ENCODE measurements around the gene NDUFS2.

The NDUFS2 gene

GRCh38 chr1:161201836-161202712 lies at the start of gene NDUFS2:
TSS of gene NDUFS2 (plus strand) at chr1:161202367. CDS start at chr1:161202386, 19 bp downstream.
- TF ChIP-seq SUZ12 (IDR thresholded peaks at IDR 0.05): no peak
- TF ChIP-seq L3MBTL2 (conservative IDR thresholded peaks at IDR 0.05): peak; percentile 45; the same call in 1 of the 2 replicates
- TF ChIP-seq NFRKB (IDR thresholded peaks at IDR 0.05): peak; percentile 71
- TF ChIP-seq ELF4 (IDR thresholded peaks at IDR 0.05): peak; percentile 90
- peak; percentile 98 for DNase-seq (ENCODE audit: extremely low spot score)
- ChIA-PET POLR2A (interaction anchor here (0.6 to 2.7 kb wide), 24 partner anchors 9 to 238 kb away, joined by 3 to 32 read pairs (median 4); partner anchors contain the start of genes APOA2, B4GALT3, FCER1G and MPZ), CTCF (interaction anchor here (0.6 to 2.4 kb wide), 6 partner anchors 9 to 180 kb away, joined by 3 to 9 read pairs (median 4); partner anchors contain the start of gene PPOX)

GRCh38 chr1:161153176-161153575 lies 49.0 kb upstream of the NDUFS2 start:
- no peak for DNase-seq (ENCODE audit: extremely low spot score)
- no peak for TF ChIP-seq FOXM1 (IDR thresholded peaks at IDR 0.05; ENCODE audit: borderline replicate concordance)
- TF ChIP-seq ARNT (IDR thresholded peaks at IDR 0.05): no peak
- TF ChIP-seq HDGF (IDR thresholded peaks at IDR 0.05; ENCODE audit: borderline replicate concordance): no peak
- no peak for TF ChIP-seq PKNOX1 (IDR thresholded peaks at IDR 0.05)
- TF ChIP-seq ZNF384 (IDR thresholded peaks at IDR 0.05): no peak
- TF ChIP-seq TARDBP (IDR thresholded peaks at IDR 0.05): no peak
- TF ChIP-seq SP1 (IDR thresholded peaks at IDR 0.05): no peak
- TF ChIP-seq LEF1 (IDR thresholded peaks at IDR 0.05; ENCODE audit: borderline replicate concordance): no peak
- no peak for TF ChIP-seq ELF4 (IDR thresholded peaks at IDR 0.05)
- TF ChIP-seq FOXK2 (IDR thresholded peaks at IDR 0.05): no peak
- no peak for TF ChIP-seq CTBP1 (IDR thresholded peaks at IDR 0.05; ENCODE audit: borderline replicate concordance)
- TF ChIP-seq SUZ12 (IDR thresholded peaks at IDR 0.05): no peak
- no peak for TF ChIP-seq FOXA1 (IDR thresholded peaks at IDR 0.05)
- TF ChIP-seq NFRKB (IDR thresholded peaks at IDR 0.05): no peak
- TF ChIP-seq BHLHE40 (IDR thresholded peaks at IDR 0.05; ENCODE audit: borderline replicate concordance): no peak
- no peak for TF ChIP-seq L3MBTL2 (conservative IDR thresholded peaks at IDR 0.05)
- ChIA-PET CTCF (interaction anchor here (0.9 kb wide), 1 partner anchor 13 kb away, joined by 5 read pairs; the partner anchor contains the start of gene PPOX), POLR2A (interaction anchor here (0.8 to 2.3 kb wide), 14 partner anchors 9 to 891 kb away, joined by 3 to 19 read pairs (median 4); partner anchors contain the start of genes B4GALT3, DCAF8, DEDD and NIT1)

- peak; percentile 85 for DNase-seq (ENCODE audit: extremely low spot score)
- ChIA-PET CTCF (interaction anchor here (0.9 kb wide), 1 partner anchor 12 kb away, joined by 5 read pairs; the partner anchor contains the start of gene PPOX), POLR2A (interaction anchor here (0.6 to 2.3 kb wide), 17 partner anchors 8 to 891 kb away, joined by 3 to 19 read pairs (median 4); partner anchors contain the start of genes B4GALT3, DCAF8, DEDD and NIT1)
- TF ChIP-seq ZNF384 (IDR thresholded peaks at IDR 0.05): no peak
- TF ChIP-seq BHLHE40 (IDR thresholded peaks at IDR 0.05; ENCODE audit: borderline replicate concordance): no peak
- peak; percentile 95 for TF ChIP-seq NFRKB (IDR thresholded peaks at IDR 0.05)
- TF ChIP-seq L3MBTL2 (conservative IDR thresholded peaks at IDR 0.05): peak; percentile 67
- TF ChIP-seq CTBP1 (IDR thresholded peaks at IDR 0.05; ENCODE audit: borderline replicate concordance): peak; percentile 16; the same call in 1 of the 2 replicates
- peak; percentile 70; the same call in 1 of the 2 replicates for TF ChIP-seq LEF1 (IDR thresholded peaks at IDR 0.05; ENCODE audit: borderline replicate concordance)
- TF ChIP-seq ELF4 (IDR thresholded peaks at IDR 0.05): peak; percentile 99
- TF ChIP-seq FOXK2 (IDR thresholded peaks at IDR 0.05): peak; percentile 88
- TF ChIP-seq ARNT (IDR thresholded peaks at IDR 0.05): 0 out of 2 replicates have a peak, but pooled peaks have one; percentile 18
- TF ChIP-seq TARDBP (IDR thresholded peaks at IDR 0.05): no peak; the same call in 1 of the 2 replicates
- TF ChIP-seq HDGF (IDR thresholded peaks at IDR 0.05; ENCODE audit: borderline replicate concordance): no peak
These were observed 48.4 kb upstream of the NDUFS2 start, which contains the start of gene UFC1 for GRCh38 chr1:161153682-161154337. TSS of gene UFC1 (plus strand) at chr1:161153978. CDS start at chr1:161153998, 20 bp downstream.

- TF ChIP-seq ELF4 (IDR thresholded peaks at IDR 0.05): no peak
- no peak for TF ChIP-seq ARNT (IDR thresholded peaks at IDR 0.05)
- no peak for TF ChIP-seq ZNF384 (IDR thresholded peaks at IDR 0.05)
- TF ChIP-seq TARDBP (IDR thresholded peaks at IDR 0.05): no peak
- no peak for TF ChIP-seq LEF1 (IDR thresholded peaks at IDR 0.05; ENCODE audit: borderline replicate concordance)
- TF ChIP-seq BHLHE40 (IDR thresholded peaks at IDR 0.05; ENCODE audit: borderline replicate concordance): no peak
- TF ChIP-seq PKNOX1 (IDR thresholded peaks at IDR 0.05): no peak
- TF ChIP-seq SUZ12 (IDR thresholded peaks at IDR 0.05): no peak
- TF ChIP-seq CTBP1 (IDR thresholded peaks at IDR 0.05; ENCODE audit: borderline replicate concordance): no peak
- no peak for TF ChIP-seq NFRKB (IDR thresholded peaks at IDR 0.05)
- TF ChIP-seq FOXA1 (IDR thresholded peaks at IDR 0.05): no peak
- no peak for TF ChIP-seq FOXK2 (IDR thresholded peaks at IDR 0.05)
- DNase-seq (ENCODE audit: extremely low spot score): no peak
- ChIA-PET CTCF (interaction anchor here (1.1 kb wide), 1 partner anchor 8 kb away, joined by 4 read pairs; the partner anchor contains the start of gene PPOX), POLR2A (interaction anchor here (1.1 to 1.9 kb wide), 4 partner anchors 8 to 45 kb away, joined by 3 to 10 read pairs (median 6); partner anchors contain the start of genes NDUFS2 and PPOX)
These were observed 44.3 kb upstream of the NDUFS2 start for GRCh38 chr1:161157867-161158266.

GRCh38 chr1:161158316-161159010 lies 43.7 kb upstream of the NDUFS2 start:
- POLR2A ChIA-PET: interaction anchor here (1.1 to 1.9 kb wide), 4 partner anchors 7 to 44 kb away, joined by 3 to 10 read pairs (median 6); partner anchors contain the start of genes NDUFS2 and PPOX
- DNase-seq (ENCODE audit: extremely low spot score): no peak

More at GRCh38 chr1:161158316-161159010, 43.7 kb upstream of the NDUFS2 start:
- no peak for TF ChIP-seq NFRKB (IDR thresholded peaks at IDR 0.05)
- TF ChIP-seq L3MBTL2 (conservative IDR thresholded peaks at IDR 0.05): no peak
- TF ChIP-seq ZNF384 (IDR thresholded peaks at IDR 0.05): no peak
- no peak for TF ChIP-seq SP1 (IDR thresholded peaks at IDR 0.05)
- no peak for TF ChIP-seq ELF4 (IDR thresholded peaks at IDR 0.05)
- no peak for TF ChIP-seq ARNT (IDR thresholded peaks at IDR 0.05)
- no peak for TF ChIP-seq FOXK2 (IDR thresholded peaks at IDR 0.05)
- no peak for TF ChIP-seq FOXA1 (IDR thresholded peaks at IDR 0.05)
- no peak for TF ChIP-seq BHLHE40 (IDR thresholded peaks at IDR 0.05; ENCODE audit: borderline replicate concordance)
- TF ChIP-seq CTBP1 (IDR thresholded peaks at IDR 0.05; ENCODE audit: borderline replicate concordance): no peak
- TF ChIP-seq TARDBP (IDR thresholded peaks at IDR 0.05): no peak
- no peak for TF ChIP-seq HDGF (IDR thresholded peaks at IDR 0.05; ENCODE audit: borderline replicate concordance)
- no peak for TF ChIP-seq FOXM1 (IDR thresholded peaks at IDR 0.05; ENCODE audit: borderline replicate concordance)
- CTCF ChIA-PET: interaction anchor here (0.6 kb wide), 2 partner anchors 22 to 67 kb away, joined by 3 read pairs; partner anchors contain the start of gene TOMM40L

Measured in HEK293T (cell line).